ENCODE measurements around the gene FOXK2.
"Not testable (repeated sequence)": the region's sequence is repeated elsewhere in the genome, so short reads cannot be mapped to it uniquely, and the experiment has no call there.

Gene FOXK2

GRCh38 chr17:82570277-82570676, 50.7 kb downstream of the FOXK2 start:
- Mint-ChIP-seq H3K36me3 (ENCODE audit: low read depth) (peaks cover 100% of the 10 kb centered on the region), H3K27me3 (no peaks in the 10 kb centered on the region), H3K4me1 (ENCODE audit: low read depth) (peaks cover 4% of the 10 kb centered on the region), H3K4me3 (no peak overlapping the region), H3K9me3 (no peaks in the 10 kb centered on the region), H3K27ac (no peak overlapping the region)
- intact Hi-C loops (cut with micrococcal nuclease) = no loop called here

GRCh38 chr17:82571855-82572254, 52.3 kb downstream of the FOXK2 start:
- no peak overlapping the region for H3K27ac Mint-ChIP-seq
- intact Hi-C loops (cut with micrococcal nuclease) = no loop called here
- no peaks in the 10 kb centered on the region for H3K27me3 Mint-ChIP-seq
- H3K4me1 Mint-ChIP-seq (ENCODE audit: low read depth) = no peaks in the 10 kb centered on the region
- H3K9me3 Mint-ChIP-seq = no peaks in the 10 kb centered on the region
- H3K36me3 Mint-ChIP-seq (ENCODE audit: low read depth) = peaks cover 100% of the 10 kb centered on the region
- no peak overlapping the region for H3K4me3 Mint-ChIP-seq

GRCh38 chr17:82574041-82574440, 54.5 kb downstream of the FOXK2 start:
- H3K9me3 Mint-ChIP-seq = no peaks in the 10 kb centered on the region
- no peaks in the 10 kb centered on the region for H3K27me3 Mint-ChIP-seq
- no peak overlapping the region for H3K27ac Mint-ChIP-seq
- intact Hi-C loops (cut with micrococcal nuclease) = no loop called here
- peaks cover 6% of the 10 kb centered on the region for H3K4me1 Mint-ChIP-seq (ENCODE audit: low read depth)
- H3K36me3 Mint-ChIP-seq (ENCODE audit: low read depth) = peaks cover 100% of the 10 kb centered on the region
- H3K4me3 Mint-ChIP-seq = no peak overlapping the region

DNA sequence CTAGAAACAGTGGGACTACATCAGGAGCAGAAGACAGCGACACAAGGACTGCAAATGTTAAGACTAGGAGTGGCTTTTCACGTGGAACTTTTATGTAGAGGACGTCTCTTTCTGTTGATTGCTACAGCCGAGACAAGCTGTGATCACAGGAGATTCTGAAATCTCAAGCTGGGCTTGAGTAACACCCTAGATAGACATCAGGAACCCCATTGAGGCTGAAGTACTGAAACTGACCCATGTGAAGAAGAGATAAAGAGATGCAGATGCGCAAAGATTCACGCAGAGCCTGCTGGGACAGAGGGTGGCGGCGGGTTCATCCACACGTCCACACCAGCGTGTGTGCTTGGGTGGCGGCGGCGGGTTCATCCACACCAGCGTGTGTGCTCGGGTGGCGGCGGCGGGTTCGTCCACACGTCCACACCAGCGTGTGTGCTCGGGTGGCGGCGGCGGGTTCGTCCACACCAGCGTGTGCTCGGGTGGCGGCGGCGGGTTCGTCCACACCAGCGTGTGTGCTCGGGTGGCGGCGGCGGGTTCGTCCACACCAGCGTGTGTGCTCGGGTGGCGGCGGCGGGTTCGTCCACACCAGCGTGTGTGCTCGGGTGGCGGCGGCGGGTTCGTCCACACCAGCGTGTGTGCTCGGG, 56.2 kb downstream of the FOXK2 start:
- H3K27me3 Mint-ChIP-seq; intact Hi-C loops (cut with micrococcal nuclease); H3K9me3 Mint-ChIP-seq; H3K27ac Mint-ChIP-seq; H3K4me3 Mint-ChIP-seq: not testable (repeated sequence)
- Mint-ChIP-seq H3K4me1 (ENCODE audit: low read depth) (peaks cover 13% of the 10 kb centered on the region), H3K36me3 (ENCODE audit: low read depth) (peaks cover 86% of the 10 kb centered on the region)

DNA sequence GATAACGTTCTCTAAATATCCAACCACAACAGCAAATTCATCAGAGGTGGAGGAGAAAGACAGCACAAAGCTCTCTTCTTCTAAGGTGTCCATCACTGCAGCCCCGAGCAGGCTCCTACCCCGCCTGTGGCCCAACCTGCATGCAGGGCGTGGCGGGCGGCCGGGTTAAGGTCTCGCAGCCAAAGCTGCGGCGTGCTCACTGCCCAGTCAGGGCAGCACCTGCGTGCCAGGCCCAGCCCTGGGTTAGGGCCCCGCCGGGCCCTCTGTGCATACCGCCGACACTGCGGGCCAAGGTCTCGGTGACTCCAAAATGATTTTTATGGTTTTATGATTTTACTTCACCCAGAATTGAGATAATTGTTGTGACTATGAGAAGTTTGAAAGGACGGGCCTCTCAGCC, 57.8 kb downstream of the FOXK2 start:
- H3K4me3 Mint-ChIP-seq = no peak overlapping the region
- intact Hi-C loops (cut with micrococcal nuclease) = no loop called here
- H3K4me1 Mint-ChIP-seq (ENCODE audit: low read depth) = peaks cover 21% of the 10 kb centered on the region
- H3K9me3 Mint-ChIP-seq = no peaks in the 10 kb centered on the region
- H3K27me3 Mint-ChIP-seq = no peaks in the 10 kb centered on the region
- no peak overlapping the region for H3K27ac Mint-ChIP-seq
- H3K36me3 Mint-ChIP-seq (ENCODE audit: low read depth) = peaks cover 85% of the 10 kb centered on the region

DNA sequence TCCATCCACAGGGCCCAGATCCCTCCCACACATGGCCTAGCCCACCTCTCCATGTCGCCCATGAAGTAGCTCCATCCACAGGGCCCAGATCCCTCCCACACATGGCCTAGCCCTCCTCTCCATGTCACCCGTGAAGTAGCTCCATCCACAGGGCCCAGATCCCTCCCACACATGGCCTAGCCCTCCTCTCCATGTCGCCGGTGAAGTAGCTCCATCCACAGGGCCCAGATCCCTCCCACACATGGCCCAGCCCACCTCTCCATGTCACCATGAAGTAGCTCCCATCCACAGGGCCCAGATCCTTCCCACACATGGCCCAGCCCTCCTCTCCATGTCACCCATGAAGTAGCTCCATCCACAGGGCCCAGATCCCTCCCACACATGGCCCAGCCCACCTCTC, 60.4 kb downstream of the FOXK2 start:
- H3K27me3 Mint-ChIP-seq; H3K27ac Mint-ChIP-seq; intact Hi-C loops (cut with micrococcal nuclease); H3K9me3 Mint-ChIP-seq; H3K4me3 Mint-ChIP-seq: not testable (repeated sequence)
- H3K36me3 Mint-ChIP-seq (ENCODE audit: low read depth) = peaks cover 85% of the 10 kb centered on the region
- peaks cover 22% of the 10 kb centered on the region for H3K4me1 Mint-ChIP-seq (ENCODE audit: low read depth)

GRCh38 chr17:82582213-82582612, 62.7 kb downstream of the FOXK2 start:
- Mint-ChIP-seq H3K4me3 (no peak overlapping the region), H3K4me1 (ENCODE audit: low read depth) (peaks cover 28% of the 10 kb centered on the region), H3K9me3 (no peaks in the 10 kb centered on the region), H3K36me3 (ENCODE audit: low read depth) (peaks cover 85% of the 10 kb centered on the region), H3K27ac (peak overlapping the region; percentile 69), H3K27me3 (no peaks in the 10 kb centered on the region)
- intact Hi-C loops (cut with micrococcal nuclease) = no loop called here

DNA sequence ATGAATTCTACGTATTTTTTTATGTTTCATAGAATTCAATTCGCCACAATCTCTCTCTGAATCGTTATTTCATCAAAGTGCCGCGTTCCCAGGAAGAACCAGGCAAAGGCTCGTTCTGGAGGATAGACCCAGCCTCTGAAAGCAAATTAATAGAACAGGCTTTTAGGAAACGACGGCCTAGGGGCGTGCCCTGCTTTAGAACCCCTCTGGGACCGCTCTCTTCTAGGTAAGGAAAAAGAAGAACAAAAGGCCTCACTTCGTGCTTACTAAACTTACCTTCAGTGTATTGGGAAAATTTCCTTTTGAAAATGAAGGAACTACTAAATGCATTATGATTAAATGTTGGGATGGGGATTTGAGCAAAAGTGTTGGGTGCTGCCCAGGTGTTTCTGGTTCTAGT, 63.2 kb downstream of the FOXK2 start:
- Mint-ChIP-seq H3K27me3 (no peaks in the 10 kb centered on the region), H3K4me3 (no peak overlapping the region), H3K36me3 (ENCODE audit: low read depth) (peaks cover 85% of the 10 kb centered on the region), H3K9me3 (no peaks in the 10 kb centered on the region), H3K27ac (no peak overlapping the region), H3K4me1 (ENCODE audit: low read depth) (peaks cover 31% of the 10 kb centered on the region)
- intact Hi-C loops (cut with micrococcal nuclease) = no loop called here

DNA sequence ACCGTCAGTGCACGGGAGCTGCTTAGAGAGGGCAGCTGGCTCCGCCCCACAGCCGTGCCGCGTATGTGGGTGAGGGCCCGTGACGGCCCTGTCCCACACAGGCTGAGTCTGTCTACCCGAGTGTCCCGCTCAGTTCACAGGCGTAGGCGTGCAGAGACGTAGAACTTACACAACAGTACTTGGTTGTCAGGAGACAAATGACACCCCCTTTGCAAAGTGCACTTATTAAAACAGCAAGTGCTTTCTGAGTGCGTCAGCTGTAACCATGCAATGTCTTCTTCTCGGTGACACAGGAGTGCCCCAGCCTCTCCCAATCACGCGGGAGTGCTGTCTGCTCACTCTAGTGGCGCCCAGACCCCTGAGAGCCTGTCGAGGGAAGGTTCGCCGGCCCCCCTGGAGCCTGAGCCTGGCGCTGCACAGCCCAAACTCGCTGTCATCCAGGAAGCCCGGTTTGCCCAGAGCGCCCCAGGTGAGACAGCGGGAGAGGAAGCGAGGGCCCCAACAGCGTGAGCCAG, 64.2 kb downstream of the FOXK2 start:
- H3K27ac Mint-ChIP-seq = no peak overlapping the region
- H3K36me3 Mint-ChIP-seq (ENCODE audit: low read depth) = peaks cover 83% of the 10 kb centered on the region
- H3K9me3 Mint-ChIP-seq = no peaks in the 10 kb centered on the region
- intact Hi-C loops (cut with micrococcal nuclease) = no loop called here
- H3K4me1 Mint-ChIP-seq (ENCODE audit: low read depth) = peaks cover 28% of the 10 kb centered on the region
- no peak overlapping the region for H3K4me3 Mint-ChIP-seq
- H3K27me3 Mint-ChIP-seq = no peaks in the 10 kb centered on the region

DNA sequence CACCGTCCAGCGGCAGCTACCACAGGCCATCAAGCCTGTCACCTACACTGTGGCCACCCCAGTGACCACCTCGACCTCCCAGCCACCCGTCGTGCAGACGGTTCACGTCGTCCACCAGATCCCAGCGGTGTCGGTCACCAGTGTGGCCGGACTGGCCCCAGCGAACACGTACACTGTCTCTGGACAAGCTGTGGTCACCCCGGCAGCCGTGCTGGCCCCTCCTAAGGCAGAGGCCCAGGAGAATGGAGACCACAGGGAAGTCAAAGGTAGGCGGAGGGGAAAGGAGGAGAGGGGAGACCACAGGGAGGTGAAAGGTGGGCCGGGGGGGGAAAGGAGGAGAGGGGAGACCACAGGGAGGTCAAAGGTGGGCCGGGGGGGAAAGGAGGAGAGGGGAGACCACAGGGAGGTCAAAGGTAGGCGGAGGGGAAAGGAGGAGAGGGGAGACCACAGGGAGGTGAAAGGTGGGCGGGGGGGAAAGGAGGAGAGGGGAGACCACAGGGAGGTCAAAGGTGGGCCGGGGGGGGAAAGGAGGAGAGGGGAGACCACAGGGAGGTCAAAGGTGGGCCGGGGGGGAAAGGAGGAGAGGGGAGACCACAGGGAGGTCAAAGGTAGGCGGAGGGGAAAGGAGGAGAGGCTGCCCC, 66.5 kb downstream of the FOXK2 start:
- intact Hi-C loops (cut with micrococcal nuclease); H3K9me3 Mint-ChIP-seq; H3K27ac Mint-ChIP-seq; H3K4me3 Mint-ChIP-seq; H3K27me3 Mint-ChIP-seq: not testable (repeated sequence)
- H3K4me1 Mint-ChIP-seq (ENCODE audit: low read depth) = peaks cover 23% of the 10 kb centered on the region
- peaks cover 76% of the 10 kb centered on the region for H3K36me3 Mint-ChIP-seq (ENCODE audit: low read depth)

DNA sequence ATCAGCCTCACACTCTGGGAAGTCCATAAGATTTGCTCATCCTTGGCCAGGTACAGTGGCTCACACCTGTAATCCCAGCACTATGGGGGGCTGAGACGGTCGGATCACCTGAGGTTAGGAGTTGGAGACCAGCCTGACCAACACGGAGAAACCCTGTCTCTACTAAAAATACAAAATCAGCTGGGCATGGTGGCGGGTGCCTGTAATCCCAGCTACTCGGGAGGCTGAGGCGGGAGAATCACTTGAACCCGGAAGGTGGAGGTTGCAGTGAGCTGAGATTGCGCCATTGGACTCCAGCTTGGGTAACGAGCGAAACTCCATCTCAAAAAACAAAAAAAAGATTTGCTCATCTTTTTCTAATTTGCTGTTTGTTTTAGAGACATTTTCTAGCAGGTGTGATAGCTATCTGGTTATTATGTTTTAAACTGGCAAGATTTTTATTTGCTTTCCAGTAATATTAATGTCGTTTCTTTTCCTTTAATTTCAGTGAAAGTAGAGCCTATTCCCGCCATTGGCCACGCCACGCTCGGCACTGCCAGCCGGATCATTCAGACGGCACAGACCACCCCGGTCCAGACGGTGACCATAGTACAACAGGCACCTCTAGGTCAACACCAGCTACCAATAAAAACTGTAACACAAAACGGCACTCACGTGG, 67.2 kb downstream of the FOXK2 start:
- Mint-ChIP-seq H3K9me3 (no peaks in the 10 kb centered on the region), H3K4me1 (ENCODE audit: low read depth) (peaks cover 28% of the 10 kb centered on the region), H3K36me3 (ENCODE audit: low read depth) (peaks cover 69% of the 10 kb centered on the region), H3K27ac (peak overlapping the region; percentile 30), H3K27me3 (no peaks in the 10 kb centered on the region), H3K4me3 (no peak overlapping the region)
- intact Hi-C loops (cut with micrococcal nuclease) = no loop called here

DNA sequence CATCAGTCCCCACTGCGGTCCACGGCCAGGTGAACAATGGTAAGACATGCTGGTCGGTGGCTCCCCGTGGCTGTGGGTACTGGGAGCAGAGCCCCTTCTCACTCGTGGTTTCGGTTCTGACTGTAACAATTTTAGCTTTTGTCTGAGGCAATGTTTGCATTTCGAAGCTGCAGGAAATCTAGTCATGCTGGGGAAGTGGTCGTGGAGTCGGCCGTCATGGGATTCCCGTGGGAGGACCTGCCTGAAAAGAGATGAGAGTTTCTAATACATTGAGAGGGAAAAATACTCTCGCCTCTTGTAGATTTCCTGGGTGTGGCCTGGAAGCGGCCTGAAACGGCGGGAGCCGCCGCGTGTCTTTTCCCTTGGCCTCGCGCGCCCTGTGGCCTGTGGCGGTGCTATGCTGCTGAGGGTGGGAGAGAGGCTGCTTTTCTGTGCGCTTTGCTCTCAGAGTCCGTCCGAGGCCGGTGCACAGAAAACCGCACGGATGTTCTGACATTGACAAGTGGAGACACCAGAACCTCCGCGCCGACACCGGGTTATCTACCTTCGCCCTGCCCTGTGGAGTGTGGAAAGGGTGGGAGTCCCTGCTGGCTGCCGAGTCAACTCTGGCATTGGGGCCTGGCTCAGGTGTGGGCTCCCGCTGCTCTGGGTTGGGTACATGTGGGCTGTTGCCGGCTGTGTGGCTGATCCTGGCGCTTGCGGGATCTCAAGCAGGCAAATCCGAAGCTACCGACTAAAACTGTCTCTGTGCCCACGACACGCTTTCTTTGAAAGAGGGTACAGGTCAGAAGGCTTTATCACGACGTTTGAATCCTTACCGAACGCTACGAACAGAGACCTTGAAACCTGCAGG, 67.9 kb downstream of the FOXK2 start:
- peaks cover 63% of the 10 kb centered on the region for H3K36me3 Mint-ChIP-seq (ENCODE audit: low read depth)
- intact Hi-C loops (cut with micrococcal nuclease) = no loop called here

GRCh38 chr17:82588266-82589175, 69.0 kb downstream of the FOXK2 start:
- H3K4me3 Mint-ChIP-seq = no peak overlapping the region
- no peaks in the 10 kb centered on the region for H3K9me3 Mint-ChIP-seq
- H3K27me3 Mint-ChIP-seq = no peaks in the 10 kb centered on the region
- peak overlapping the region; percentile 52 for H3K27ac Mint-ChIP-seq
- H3K4me1 Mint-ChIP-seq (ENCODE audit: low read depth) = peaks cover 36% of the 10 kb centered on the region
- intact Hi-C loops (cut with micrococcal nuclease) = no loop called here
- peaks cover 59% of the 10 kb centered on the region for H3K36me3 Mint-ChIP-seq (ENCODE audit: low read depth)

More for the DNA sequence above, 67.9 kb downstream of the FOXK2 start:
- Mint-ChIP-seq H3K4me1 (ENCODE audit: low read depth) (peaks cover 28% of the 10 kb centered on the region), H3K9me3 (no peaks in the 10 kb centered on the region), H3K27ac (peak overlapping the region; percentile 52), H3K4me3 (no peak overlapping the region), H3K27me3 (no peaks in the 10 kb centered on the region)

All from dendritic cell treated with granulocyte-macrophage colony-stimulating factor and Interleukin-4, amounts not matched to agents 40 ng/mL and 50 ng/mL, for 4 days (primary cell).